ENCODE results near the gene DHRS2. TPM values are rescaled to one million over a fixed set of nuclear protein-coding genes. Genes with fewer than 3 reads are reported as not detected.

The DHRS2 gene
- polyA plus RNA-seq, 2 of the 4 experiments (the other 2 are of a cell fraction): 2.3 to 10.7 TPM

GRCh38 chr14:23645504-23645811, 9.3 kb downstream of the DHRS2 start:
- POLR2A ChIA-PET: no interaction called here
- no peak for ATAC-seq

GRCh38 chr14:23645812-23646647, 9.9 kb downstream of the DHRS2 start:
- no peak overlapping the region for H3K4me3 ChIP-seq
- TF ChIP-seq RAD21 (conservative IDR thresholded peaks at IDR 0.05 in 1 of 2, IDR thresholded peaks at IDR 0.05 in 1 of 2): no peak
- no peak for TF ChIP-seq ZFP36 (IDR thresholded peaks at IDR 0.05; ENCODE audit: borderline replicate concordance, partially characterized antibody)
- TF ChIP-seq MAFK (IDR thresholded peaks at IDR 0.05; ENCODE audit: partially characterized antibody): no peak
- TF ChIP-seq CEBPB (IDR thresholded peaks at IDR 0.05): no peak
- no peak for TF ChIP-seq SREBF2 (IDR thresholded peaks at IDR 0.05)
- no peak for TF ChIP-seq HOXA7 (CRISPR knock-in tag; IDR thresholded peaks at IDR 0.05)
- no peak for TF ChIP-seq MAX (IDR thresholded peaks at IDR 0.05)
- no peak for TF ChIP-seq HES2 (IDR thresholded peaks at IDR 0.05)
- no peak for TF ChIP-seq POLR2A (IDR thresholded peaks at IDR 0.05; ENCODE audit: low read length)
- no peak for TF ChIP-seq PBX3 (IDR thresholded peaks at IDR 0.05)
- no peak for TF ChIP-seq USF2 (IDR thresholded peaks at IDR 0.05)
- TF ChIP-seq HEYL (CRISPR knock-in tag; IDR thresholded peaks at IDR 0.05): no peak
- TF ChIP-seq MYC (IDR thresholded peaks at IDR 0.05; ENCODE audit: borderline replicate concordance, low read length): no peak
- no peak for TF ChIP-seq TP53 (CRISPR knock-in tag; IDR thresholded peaks at IDR 0.05)
- no peak for TF ChIP-seq CHD4 (IDR thresholded peaks at IDR 0.05; ENCODE audit: borderline replicate concordance)
- TF ChIP-seq GATA3 (IDR thresholded peaks at IDR 0.05; ENCODE audit: borderline replicate concordance): no peak
- no peak for TF ChIP-seq RARB (CRISPR knock-in tag; IDR thresholded peaks at IDR 0.05)
- POLR2A ChIA-PET: no interaction called here
- DNase-seq (ENCODE audit: low read depth in 1 of 2, low spot score in 1 of 2) (no peak), FAIRE-seq (no peak), ATAC-seq (no peak)
- peaks cover 10% of the 10 kb centered on the region for H3K4me1 ChIP-seq
- 62% methylated on average over 8 of the region's 9 CpGs for WGBS (ENCODE audit: missing lambda C conversion rate)
- no peak overlapping the region for H3K4me2 ChIP-seq
- CTCF ChIA-PET: interaction anchor here (0.7 to 10.2 kb wide), 5 partner anchors 13 to 267 kb away, joined by 3 to 71 read pairs (median 4); partner anchors contain the start of gene DHRS2
- H3K27ac ChIP-seq: no peak overlapping the region
- no peaks in the 10 kb centered on the region for H3K9me3 ChIP-seq

More at GRCh38 chr14:23645504-23645811, 9.3 kb downstream of the DHRS2 start:
- Histone ChIP-seq H3K4me3 (no peak overlapping the region), H3K27ac (no peak overlapping the region), H3K4me1 (peaks cover 10% of the 10 kb centered on the region), H3K9me3 (no peaks in the 10 kb centered on the region), H3K4me2 (no peak overlapping the region)
- no peak for TF ChIP-seq RARB (CRISPR knock-in tag; IDR thresholded peaks at IDR 0.05)
- TF ChIP-seq EHF (CRISPR knock-in tag; IDR thresholded peaks at IDR 0.05): no peak
- no peak for TF ChIP-seq PHF8 (IDR thresholded peaks at IDR 0.05; ENCODE audit: borderline replicate concordance, low read depth)
- TF ChIP-seq EP300 (IDR thresholded peaks at IDR 0.05): no peak
- TF ChIP-seq CHD2 (IDR thresholded peaks at IDR 0.05; ENCODE audit: low read length, partially characterized antibody): no peak
- no peak for TF ChIP-seq CEBPB (IDR thresholded peaks at IDR 0.05)
- no peak for TF ChIP-seq SMC3 (IDR thresholded peaks at IDR 0.05)
- no peak for TF ChIP-seq REST (IDR thresholded peaks at IDR 0.05)
- FAIRE-seq: no peak
- no peak for DNase-seq (ENCODE audit: low read depth in 1 of 2, low spot score in 1 of 2)
- CTCF ChIA-PET: interaction anchor here (0.7 to 10.2 kb wide), 6 partner anchors 12 to 267 kb away, joined by 3 to 71 read pairs (median 4); partner anchors contain the start of gene DHRS2
- WGBS (ENCODE audit: missing lambda C conversion rate): 98% methylated on average over 4 of the region's 4 CpGs
